ENCODE data around the gene ZNF670.
"Not testable (repeated sequence)": the region's sequence is repeated elsewhere in the genome, so short reads cannot be mapped to it uniquely, and the experiment has no call there.

The ZNF670 gene

DNA sequence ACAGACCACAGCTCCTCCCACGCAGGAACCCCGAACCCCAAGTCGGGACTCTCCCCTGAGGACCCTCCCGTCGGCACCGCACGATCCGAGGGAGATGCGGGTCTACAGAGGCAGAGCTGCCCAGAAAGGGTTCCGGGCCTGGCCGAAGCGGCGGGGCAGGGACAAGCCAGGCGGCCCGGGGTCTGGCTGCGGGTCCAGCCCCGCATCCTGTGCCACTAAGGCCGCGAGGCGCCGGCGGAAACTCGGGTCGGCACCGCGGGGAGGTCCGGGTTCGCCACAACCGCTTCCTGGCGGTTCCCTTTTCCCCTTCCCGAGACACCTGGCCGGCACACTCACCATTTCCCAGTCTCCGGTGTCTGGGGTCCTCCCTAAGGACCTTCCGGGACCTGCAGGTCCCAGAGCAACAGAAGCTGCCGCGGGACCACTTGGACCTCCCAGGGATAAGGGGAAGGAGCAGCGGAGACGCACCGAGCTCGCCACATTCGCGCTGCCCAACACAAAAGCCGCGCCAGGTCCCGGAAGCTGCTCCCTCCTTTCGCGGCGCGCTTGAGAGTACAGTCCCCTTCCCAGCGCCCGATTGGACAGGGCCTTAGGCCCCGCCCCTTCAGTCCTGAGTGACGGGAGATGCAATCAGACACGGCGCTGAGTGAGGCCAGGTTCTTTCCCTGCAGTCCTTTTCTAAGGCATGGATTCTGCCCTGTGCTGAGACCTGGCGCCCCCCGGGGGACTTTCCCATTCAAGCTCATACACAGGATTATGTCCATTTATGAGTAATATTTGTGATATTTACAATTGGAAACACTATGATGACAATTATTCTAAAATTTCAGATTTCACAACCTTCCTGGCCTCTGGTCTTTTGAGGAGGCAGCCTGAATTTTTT, at the start of gene ZNF670:
Gene ZNF670 (minus strand): TSS at position 554 of the 883 bp plus-strand sequence. CDS start 215 bp downstream, at position 339.
- peak; percentile 72 to 75 for DNase-seq (ENCODE audit: low read depth in 2 of 2, low spot score in 1 of 2)

DNA sequence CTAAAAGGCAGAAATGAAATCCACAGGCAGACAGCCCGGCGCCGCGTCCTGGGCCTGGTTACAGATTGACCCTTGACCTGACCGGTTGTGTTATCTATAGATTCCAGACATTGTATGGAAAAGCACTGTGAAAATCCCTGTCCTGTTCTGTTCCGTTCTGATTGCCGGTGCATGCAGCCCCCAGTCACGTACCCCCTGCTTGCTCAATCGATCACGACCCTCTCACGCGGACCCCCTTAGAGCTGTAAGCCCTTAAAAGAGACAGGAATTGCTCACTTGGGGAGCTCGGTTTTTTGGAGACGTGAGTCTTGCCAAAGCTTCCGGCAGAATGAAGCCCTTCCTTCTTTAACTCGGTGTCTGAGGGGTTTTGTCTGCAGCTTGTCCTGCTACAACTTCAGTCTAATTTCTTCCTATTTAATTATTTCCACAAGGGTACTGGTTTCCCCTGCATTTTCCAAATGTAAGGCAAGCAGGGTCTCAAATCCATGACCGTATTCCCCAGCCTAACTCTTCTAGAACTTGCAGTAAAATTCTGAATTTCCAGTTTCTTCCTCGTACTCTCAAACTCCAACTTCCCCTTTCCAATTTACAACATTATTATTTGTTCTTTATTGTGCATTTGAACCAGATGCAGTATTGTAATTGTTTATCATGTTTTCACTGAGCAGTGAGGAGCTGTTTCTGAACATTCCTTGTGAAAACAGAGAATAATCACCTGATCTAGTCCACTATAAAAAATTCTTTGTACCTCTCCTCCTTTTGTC, 49.1 kb upstream of the ZNF670 start:
- not testable (repeated sequence) for DNase-seq (ENCODE audit: low read depth in 2 of 2, low spot score in 1 of 2)

DNA sequence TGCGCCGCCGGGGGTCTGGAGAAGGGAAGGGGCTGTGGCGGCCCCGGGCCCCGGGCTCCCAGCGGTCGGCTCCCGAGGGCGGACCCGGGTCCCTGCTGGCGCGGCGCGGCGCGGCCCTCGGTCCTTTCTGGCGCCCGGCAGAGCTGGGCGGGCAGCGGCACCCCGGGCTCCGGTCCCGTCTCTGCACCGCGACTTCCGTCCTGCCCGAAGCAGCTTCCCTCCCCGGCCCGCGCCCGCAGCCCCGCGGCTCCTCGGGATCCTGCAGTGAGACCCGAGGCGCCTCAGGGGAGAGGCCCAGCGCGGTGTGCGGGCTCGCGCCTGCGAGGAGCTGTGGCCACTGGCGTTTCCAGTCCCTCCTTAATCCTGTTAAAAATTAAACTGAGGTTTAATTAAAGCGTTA, 48.0 kb upstream of the ZNF670 start:
- not testable (repeated sequence) for DNase-seq (ENCODE audit: low read depth in 2 of 2, low spot score in 1 of 2)

DNA sequence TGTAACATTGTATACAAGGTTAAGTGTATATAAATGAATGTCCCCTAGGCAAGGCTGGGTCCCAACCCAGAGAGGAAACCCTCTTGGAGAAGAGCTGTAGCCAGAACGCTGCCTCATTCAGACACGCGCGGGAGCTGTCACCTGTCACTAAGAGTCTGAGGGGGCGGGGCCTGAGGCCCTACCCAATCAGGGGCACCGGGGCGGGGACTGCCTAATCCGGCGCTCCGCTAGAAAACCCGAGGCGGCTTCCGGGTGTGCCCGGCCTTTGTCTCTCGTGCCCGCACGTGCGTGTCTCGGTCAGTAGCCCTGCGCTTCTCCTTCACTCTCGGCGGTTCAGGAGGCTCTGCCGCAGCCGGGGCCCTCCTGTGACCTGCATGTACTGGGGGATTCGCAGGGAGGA, 47.6 kb upstream of the ZNF670 start:
- not testable (repeated sequence) for DNase-seq (ENCODE audit: low read depth in 2 of 2, low spot score in 1 of 2)

DNA sequence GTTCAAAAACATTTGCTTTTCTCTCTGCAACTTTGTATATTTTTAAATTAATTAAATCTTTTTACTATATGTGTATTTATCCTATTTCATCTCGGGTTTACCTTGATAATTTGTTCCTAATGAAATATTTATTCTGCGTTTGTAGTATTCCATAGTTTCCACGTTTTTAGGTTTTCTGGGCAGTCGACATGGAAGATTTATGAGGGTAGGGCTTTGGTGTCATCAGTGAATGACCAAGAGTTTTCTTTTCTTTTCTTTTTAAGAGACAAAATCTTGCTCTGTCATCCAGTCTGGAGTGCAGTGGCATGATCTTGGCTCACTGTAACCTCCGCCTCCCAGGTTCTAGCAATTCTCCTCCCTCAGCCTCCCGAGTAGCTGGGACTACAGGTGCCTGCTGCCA, 42.8 kb upstream of the ZNF670 start:
- no peak for DNase-seq (ENCODE audit: low read depth in 2 of 2, low spot score in 1 of 2)

DNA sequence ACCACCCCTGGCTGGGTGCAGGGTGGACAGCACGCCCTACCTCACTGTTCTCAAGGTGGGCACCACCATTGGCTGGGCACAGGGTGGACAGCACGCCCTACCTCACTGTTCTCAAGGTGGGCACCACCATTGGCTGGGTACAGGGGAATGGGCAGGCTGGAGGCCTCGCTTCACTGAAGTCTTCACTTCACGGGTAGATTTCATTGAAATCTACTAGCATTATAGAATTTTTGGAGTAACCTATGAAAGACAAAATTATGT, 41.7 kb upstream of the ZNF670 start:
- not testable (repeated sequence) for DNase-seq (ENCODE audit: low read depth in 2 of 2, low spot score in 1 of 2)

DNA sequence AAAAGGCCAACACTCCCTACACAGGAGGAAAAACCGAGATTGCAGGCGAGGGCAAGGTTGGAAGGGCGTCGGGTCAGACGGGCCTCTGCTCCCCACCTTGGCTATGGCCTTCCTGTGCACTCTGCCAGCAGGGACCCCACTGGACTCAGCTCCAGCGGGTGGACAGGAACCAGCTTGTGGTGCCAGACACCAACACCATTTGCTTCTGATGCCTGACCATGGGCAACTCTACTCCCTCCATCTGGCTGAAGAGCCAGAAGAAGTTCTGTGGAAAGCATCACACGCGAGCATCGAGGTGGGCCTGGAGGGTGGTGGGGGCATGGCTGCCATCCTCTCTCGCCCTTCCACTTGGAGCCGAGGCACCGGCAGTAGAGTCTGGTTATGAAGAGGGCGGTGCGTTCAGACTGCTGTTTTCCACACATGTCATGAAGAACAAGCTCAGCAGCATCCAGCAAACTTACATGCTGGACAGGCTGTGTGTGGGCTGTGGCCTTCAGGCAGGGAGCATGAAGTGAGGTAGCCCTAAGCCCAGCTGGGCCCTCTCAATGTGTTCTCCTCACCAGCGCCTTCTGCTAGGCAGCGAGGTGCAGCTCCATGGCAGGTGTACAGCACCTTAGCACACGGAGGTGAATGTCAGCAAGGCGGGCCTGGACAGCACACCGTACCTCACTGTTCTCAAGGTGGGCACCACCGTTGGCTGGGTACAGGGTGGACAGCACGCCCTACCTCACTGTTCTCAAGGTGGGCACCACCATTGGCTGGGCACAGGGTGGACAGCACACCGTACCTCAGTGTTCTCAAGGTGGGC, 41.2 kb upstream of the ZNF670 start:
- DNase-seq (ENCODE audit: low read depth in 2 of 2, low spot score in 1 of 2), result no peak

DNA sequence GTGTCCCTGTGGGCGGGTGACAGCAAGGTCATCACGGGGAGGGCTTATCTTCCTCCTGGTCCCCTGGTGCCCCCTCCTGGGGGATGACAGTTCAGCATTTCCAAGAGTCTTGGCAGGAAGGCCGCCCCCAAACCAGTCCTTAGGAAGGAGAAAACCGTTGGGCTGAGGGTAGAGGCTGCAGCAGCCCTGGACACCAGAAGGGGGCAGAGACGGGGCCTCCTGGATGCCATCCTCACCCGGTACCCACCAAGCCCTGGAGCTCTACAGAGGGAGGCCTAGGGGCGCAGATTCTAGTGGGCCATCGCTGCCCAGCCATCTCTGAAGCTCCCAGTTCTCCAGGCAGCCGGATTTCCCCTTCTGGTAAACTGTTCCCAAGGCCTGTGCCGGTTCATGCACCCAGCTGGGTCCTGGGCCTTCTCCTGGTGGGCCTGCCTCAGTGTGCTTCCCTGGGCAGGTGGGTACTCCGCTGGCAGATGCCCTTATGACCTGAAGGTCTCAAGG, 40.4 kb upstream of the ZNF670 start:
- DNase-seq (ENCODE audit: low read depth in 2 of 2, low spot score in 1 of 2), result no peak

DNA sequence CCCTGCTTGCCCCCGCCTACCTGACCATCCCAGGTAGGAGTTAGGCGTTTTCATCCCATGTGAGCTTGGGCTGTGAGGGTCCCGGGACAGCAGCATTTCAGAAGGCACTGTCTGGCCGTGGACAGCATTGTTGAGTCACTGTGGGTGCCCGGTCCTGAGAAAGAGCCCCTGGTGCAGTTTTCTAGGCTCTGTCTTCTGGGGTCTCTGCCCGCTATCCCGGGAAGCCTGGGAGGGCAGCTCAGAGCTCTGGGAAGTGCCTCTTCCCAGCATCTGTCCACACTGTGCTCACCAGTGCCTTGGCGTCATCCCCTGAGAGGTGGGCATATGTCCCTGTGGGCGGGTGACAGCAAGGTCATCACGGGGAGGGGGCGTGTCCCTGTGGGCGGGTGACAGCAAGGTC, 36.9 kb upstream of the ZNF670 start:
- no peak for DNase-seq (ENCODE audit: low read depth in 2 of 2, low spot score in 1 of 2)

DNA sequence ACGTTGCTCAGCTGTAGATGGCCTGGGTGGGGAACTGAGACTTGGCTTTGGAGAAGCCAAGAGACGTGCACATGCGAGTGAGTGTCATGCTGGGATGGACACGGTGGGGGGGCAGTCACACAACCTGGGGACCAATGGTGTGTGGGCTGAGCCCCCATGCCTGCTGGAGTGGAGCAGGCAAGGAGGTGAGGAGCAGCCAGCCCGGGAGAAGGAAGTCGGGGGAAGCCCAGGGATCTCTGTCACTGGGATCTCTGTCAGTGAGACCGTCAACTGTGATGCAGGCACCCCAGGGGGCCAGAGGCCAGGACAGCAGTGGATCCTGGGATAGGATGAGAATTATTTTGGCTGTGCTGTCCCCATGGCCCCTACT, 36.5 kb upstream of the ZNF670 start:
- no peak for DNase-seq (ENCODE audit: low read depth in 2 of 2, low spot score in 1 of 2)

DNA sequence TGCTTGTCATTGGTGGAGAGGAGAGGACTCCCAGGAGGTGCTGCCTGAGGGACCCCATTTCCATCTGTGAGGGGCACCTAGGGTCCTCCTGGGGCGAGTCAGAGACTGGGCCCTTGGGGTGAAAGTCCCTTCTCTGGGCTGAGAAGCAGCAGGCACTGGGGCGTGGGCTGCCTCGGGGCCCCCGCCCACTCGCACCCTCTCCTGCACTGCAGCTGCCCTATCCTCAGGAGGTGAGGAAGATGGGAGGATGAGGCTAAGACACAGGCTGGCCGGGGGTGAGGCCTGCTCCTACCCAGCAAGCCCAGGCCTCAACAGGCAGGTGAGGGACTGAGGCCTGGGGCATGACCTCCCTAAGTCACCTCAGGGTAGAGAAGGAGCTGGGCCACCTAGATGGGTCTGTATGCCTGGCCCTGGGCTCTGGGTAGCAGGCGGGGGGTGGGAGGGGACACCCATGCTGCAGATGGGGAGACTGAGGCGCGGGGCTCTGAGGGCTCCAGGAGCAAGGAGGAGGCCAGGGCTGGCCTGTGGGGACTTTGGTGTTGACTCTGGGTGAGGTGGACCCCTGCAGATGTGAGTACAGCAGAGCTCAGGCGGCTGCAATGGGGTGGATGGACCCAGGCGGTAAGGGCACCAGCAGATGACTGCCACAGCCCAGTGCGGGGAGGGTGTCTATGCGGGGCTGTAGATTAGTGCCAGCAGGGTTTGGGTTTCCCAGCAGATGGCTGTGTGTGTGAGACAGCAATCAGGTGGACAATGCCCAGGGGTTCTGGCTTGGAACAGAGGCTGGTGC, 35.9 kb upstream of the ZNF670 start:
- no peak for DNase-seq (ENCODE audit: low read depth in 2 of 2, low spot score in 1 of 2)

DNA sequence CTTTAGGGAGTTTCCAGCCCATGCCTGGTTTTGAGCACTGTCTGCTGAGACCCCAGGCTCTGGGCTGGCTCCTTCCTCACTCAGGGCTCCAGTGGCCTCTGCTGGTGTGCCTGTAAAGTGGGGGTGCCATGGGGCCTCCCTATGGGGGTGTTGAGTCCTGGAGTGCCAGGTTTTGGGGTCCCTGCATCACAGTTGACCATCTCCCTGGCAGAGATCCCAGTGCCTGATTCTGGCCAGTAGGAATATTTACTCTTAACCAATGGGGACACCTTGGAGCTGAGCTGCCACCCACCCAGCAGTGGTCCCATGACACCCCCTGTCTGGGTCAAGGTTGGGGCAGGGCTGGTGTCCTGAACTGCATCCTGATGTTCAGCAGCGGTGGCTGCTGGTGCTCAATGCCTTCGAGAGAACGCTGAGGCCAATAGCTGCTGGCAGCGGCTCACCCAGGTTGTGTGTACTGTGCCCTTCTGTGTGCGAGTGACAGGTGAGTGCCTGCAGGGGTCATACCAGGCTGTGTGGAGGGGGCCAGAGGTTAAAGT, 35.2 kb upstream of the ZNF670 start:
- no peak for DNase-seq (ENCODE audit: low read depth in 2 of 2, low spot score in 1 of 2)

DNA sequence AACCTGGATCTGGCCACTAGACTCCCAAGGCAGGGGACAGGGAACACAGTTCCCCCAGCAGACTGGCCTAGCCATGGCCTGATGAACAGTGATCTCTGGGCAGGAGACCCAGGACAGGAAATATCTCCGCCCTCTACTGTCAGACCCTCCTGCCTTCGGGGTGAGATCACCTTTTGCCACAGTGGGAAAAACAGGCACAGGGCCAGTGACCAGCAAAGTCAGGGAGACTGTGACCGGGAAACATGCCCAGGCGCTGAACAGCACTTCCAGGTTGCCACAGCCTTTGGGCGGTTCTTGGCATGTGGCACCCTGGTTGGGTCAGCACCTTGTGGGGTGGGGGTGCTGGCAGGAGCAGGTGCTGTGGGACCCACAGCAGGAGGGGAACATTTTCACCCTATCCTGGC, 34.5 kb upstream of the ZNF670 start:
- DNase-seq (ENCODE audit: low read depth in 2 of 2, low spot score in 1 of 2), result no peak

DNA sequence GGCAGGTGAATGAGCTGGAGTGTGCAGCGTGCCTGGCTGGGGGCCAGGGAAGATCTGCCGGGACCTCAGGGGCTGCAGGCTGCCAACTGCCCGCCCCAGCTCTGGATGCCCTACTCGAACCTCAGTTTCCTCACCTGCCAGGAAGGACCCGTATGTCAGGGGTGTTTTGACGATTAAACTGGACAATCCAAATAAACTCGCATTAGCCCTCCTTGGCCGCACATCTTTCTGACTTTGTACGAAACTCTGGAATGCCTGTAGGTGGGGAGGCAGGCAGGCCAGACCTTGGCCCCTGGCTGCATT, 33.8 kb upstream of the ZNF670 start:
- no peak for DNase-seq (ENCODE audit: low read depth in 2 of 2, low spot score in 1 of 2)

DNA sequence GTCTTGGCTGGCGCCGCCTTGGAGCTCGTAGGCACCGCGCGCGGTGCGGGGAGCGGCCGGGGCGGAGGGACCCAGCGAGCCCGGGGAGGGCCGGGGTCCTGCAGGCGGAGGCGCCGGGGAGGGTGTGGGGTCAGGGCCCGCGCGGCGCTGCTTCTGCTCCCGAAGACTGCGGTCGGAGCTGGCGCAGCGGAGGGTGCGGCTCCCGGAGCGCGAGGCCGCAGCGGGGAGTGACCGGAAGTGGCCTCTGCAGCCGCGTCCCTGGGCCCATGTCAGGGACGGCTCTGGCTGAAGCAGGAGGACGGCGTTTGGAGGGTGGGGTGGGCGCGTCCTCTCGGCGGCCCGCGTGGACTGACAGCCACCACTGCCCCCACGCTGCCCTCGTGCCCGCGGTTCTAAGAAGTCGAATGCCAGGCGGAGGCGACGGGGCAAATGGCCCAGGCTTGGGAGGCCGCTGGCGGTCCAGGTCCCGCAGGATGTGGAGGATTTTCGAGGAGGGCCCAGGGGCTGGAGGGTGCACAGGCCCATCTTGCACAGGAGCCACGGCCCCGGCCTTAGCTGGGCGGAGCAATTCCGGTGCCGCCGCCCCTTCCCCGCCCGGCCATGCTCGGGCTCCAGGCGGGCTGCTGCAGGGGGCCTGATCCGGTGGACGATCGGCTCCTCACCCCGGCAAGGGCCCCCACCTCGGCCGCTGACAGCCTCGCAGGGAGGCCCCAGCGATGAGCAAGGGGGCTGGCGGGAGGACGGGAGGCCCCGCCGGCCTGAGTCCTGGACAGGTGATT, 33.3 kb upstream of the ZNF670 start:
- no peak for DNase-seq (ENCODE audit: low read depth in 2 of 2, low spot score in 1 of 2)

DNA sequence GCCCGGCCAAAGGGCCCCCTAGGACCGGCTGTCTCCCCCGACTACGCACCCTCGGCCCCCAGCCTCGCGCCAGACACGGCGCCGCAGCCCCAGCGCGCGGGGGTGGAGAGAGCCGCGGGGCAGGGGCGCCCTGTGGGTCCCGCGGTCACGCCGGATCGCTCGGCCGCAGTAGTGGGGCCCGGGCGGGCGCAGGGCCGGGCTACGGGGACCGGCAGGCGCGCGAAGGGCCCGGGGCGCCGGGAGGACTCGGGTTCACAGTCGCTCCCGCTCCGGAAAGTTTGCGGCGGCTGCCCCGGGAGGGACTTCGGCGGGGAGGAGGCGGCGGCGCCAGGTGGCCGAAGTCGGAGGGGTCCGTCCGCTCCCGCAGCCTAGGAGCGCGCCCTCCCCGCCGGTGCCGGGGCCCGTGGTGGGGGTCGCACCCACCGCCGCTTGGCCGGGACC, 32.7 kb upstream of the ZNF670 start:
- no peak for DNase-seq (ENCODE audit: low read depth in 2 of 2, low spot score in 1 of 2)

DNA sequence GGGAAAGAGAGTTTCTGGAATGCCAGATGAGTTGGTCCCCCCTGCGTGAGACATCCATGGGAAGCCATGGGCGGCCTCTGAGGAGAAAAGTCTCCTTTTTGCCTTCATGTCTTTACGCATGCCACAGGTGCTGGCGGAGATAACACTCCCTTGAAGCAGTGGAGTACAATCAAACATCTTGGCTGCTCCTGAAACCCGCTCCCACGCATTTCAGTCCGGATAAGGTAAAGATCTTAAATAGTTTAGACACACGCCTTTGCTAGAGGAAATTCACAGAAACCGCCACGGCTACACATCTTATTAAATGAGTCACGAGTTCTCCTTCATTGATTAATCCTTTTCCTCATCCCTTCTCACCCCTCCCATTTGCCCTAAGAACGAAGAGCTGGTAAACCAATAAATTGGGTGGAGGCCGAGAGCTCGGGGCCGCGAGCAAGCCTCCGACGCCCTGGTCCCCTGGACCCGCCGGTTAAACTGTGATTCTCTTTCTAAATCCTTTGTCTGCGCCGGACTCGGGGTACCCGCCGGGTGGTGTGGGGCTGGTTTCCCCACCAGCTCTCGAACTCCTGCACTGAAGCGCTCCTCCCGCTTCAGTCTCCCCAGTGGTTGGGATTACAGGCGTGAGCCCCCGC, 32.1 kb upstream of the ZNF670 start:
- DNase-seq (ENCODE audit: low read depth in 2 of 2, low spot score in 1 of 2), result no peak

DNA sequence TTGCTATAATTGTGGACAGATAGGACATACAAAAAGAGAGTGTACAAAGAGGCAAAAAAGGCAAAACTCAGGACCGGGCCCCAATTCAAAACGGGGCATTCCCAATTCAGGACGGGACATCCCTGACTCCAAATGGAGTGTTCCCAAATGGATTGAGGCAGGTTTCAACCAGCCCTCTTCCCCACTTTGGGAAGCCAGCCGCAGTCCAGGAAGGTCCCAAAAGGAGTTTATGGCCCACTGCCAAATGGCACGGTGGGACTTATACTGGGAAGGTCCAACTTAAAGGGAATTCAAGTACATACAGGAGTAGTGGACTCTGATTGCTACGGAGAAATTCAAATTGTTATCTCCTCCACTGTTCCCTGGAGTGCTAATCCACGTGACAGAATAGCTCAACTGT, 29.1 kb upstream of the ZNF670 start:
- no peak for DNase-seq (ENCODE audit: low read depth in 2 of 2, low spot score in 1 of 2)

DNA sequence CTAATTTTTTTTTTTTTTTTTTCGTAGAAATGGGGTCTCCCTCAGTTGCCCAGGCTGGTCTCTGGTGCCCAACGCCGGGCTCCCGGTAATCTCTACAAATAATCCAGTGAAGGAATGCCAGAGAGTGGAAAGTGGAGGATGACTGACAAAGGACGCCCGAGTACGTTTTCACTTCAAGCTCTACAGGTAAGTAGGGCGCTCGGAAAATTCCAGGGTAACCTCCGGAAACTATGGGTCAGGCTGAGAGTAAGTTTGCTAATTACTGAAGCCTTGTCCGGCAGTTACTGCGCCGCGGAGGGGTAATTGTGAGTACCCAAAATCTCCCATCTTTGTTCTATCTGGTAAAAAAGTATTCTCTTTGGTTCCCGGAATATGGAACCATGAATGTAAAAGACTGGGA, 27.4 kb upstream of the ZNF670 start:
- no peak for DNase-seq (ENCODE audit: low read depth in 2 of 2, low spot score in 1 of 2)
